ENCODE data around the gene INSYN2A.

Gene INSYN2A

DNA sequence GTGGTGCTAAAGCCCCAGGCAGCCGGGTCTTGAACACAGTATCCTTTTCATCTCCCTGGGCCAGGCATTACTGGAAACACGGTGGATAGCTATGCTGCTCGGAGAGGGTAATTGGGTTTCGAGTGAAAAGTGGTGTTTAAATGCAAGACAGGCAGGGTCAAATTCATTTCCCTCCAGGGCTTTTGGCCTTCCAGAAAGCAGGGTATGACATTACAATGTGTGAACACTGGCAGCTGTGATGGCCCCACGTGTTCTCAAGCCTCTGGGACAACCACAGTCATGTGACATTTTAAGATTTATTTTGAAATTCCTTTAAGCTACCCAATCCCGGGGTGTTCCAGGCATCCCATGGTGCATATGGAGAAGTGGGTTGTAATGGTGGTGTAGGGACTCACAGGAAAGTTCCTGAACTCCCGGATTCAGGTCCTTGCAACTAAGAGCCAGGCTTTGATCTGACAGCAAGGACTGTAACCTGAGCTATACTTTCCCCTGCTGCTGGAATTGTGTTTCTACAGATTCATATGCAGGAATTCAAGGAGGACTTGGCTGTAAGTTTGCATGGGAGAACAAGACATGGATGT is 46.8 kb downstream of the INSYN2A start:
- H3K4me1 ChIP-seq: no peaks in the 10 kb centered on the region
- no peaks in the 10 kb centered on the region for H3K36me3 ChIP-seq
- no peak overlapping the region for H3K4me3 ChIP-seq (ENCODE audit: low read depth, low read length)
- no peaks in the 10 kb centered on the region for H3K27me3 ChIP-seq
- DNase-seq: no peak
- H3K9me3 ChIP-seq: no peaks in the 10 kb centered on the region
- TF ChIP-seq CTCF (IDR thresholded peaks at IDR 0.05; ENCODE audit: low read depth, low read length): no peak

GRCh38 chr10:127148933-127149220 is 47.5 kb downstream of the INSYN2A start:
- no peaks in the 10 kb centered on the region for H3K36me3 ChIP-seq
- H3K9me3 ChIP-seq: no peaks in the 10 kb centered on the region
- DNase-seq: no peak
- TF ChIP-seq CTCF (IDR thresholded peaks at IDR 0.05; ENCODE audit: low read depth, low read length): no peak
- no peaks in the 10 kb centered on the region for H3K4me1 ChIP-seq
- H3K27me3 ChIP-seq: no peaks in the 10 kb centered on the region
- no peak overlapping the region for H3K4me3 ChIP-seq (ENCODE audit: low read depth, low read length)

DNA sequence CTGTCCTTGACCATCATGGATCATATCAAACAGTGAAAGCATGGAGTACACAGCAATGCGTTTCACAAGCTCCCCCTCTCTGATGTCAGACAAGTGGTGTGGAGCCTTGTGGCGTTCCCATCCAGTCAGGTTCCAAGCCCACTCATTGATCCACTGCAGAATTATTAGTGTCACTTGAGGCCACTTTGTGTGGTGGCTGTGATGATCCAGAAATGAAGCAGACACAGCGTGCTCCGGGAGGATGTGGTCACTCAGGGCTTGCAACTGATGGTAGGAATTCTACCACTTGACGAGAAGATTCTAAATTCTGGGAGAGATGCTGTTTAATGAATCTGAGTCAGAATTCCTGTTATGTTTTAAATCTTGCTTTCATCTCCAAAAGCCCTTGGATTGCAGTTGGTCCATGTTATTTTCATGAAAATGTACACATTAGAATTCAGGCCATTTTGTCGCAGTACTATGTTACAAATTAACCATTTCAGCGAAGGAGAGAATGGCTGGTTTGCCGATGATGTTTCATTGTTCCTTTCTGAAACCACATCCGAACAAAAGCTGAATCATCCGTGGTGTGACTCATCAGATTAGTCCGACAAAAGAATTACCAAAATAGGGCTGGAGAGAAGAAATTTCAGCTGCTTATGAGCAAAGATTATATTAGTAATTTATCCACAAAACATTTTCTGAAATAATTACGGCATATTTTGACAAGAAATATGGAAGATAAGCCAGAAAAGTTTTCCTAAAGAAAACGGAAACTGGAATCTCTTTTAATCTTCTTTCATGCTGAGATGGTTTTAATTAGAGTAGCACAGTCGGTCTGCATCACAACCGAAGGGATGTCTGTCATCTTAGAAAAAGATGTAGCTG is 48.1 kb downstream of the INSYN2A start:
- no peak for DNase-seq
- Histone ChIP-seq H3K9me3 (no peaks in the 10 kb centered on the region), H3K27me3 (no peaks in the 10 kb centered on the region), H3K4me1 (no peaks in the 10 kb centered on the region), H3K4me3 (ENCODE audit: low read depth, low read length) (no peak overlapping the region), H3K36me3 (no peaks in the 10 kb centered on the region)
- no peak for TF ChIP-seq CTCF (IDR thresholded peaks at IDR 0.05; ENCODE audit: low read depth, low read length)

DNA sequence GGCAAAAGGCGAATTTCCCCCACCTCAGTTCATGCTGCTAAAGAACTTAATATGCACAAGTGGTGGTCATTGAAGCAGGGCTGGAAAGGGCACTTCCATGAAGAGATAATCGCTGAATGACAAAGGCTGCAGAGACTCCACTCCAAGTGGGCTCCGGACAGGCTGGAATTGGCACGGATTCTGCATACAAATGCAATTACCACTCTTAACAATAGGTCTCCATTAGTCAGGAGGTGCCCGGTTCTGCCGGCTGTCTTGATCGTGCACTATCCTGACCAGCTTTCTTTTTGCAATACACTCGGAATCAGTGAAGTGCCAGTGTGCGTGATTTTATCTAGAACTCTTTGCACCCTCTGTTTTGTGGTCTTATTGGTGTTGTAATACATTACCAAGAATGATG is 49.7 kb downstream of the INSYN2A start:
- no peak for DNase-seq
- TF ChIP-seq CTCF (IDR thresholded peaks at IDR 0.05; ENCODE audit: low read depth, low read length): no peak

More for the DNA sequence above, 49.7 kb downstream of the INSYN2A start:
- Histone ChIP-seq H3K9me3 (no peaks in the 10 kb centered on the region), H3K27me3 (no peaks in the 10 kb centered on the region), H3K4me1 (no peaks in the 10 kb centered on the region), H3K36me3 (no peaks in the 10 kb centered on the region), H3K4me3 (ENCODE audit: low read depth, low read length) (no peak overlapping the region)

All from BE2C (cell line).